GM19025 (cell line): ENCODE measurements around the gene RCAN1.

ENCODE experiments used
- ATAC-seq: cut with Tn5 transposase; IDR thresholded peaks from one replicate; pipeline ENCODE4 v1.9.1; 2021; ENCODE audit warnings: mild to moderate bottlenecking, low read depth, moderate library complexity; ENCODE audit not compliant: unreplicated experiment

Gene RCAN1

DNA sequence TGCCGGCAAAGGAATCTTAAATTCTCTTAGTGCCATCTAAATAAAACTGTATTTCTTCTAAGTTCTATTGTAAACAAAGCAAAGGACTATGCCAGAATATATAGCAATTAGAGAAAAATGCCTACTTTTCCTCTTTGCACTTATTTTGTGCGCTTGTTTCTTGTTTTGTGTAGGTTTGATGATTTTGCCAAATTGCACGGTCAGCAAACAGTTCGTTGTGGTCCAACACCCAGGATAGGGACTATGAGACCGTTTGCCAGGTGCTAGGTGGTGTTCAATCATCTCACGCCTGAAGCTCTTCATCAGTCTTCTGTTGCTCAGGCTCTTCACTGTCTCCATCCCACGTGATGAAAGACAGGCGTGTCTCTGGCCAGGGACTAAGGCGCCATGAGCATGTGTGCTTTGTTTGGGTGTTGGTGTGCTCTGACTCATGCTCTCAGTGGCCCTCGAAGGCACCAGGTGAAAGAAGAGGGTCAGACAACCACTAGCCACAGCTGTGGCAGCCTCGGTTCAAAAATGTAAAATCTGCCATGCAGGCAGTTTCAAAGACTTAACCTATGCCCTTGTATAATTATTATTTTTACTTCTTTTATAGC is 66.0 kb downstream of the RCAN1 start:
- no peak for ATAC-seq

- no peak for ATAC-seq
Measured at GRCh38 chr21:34546542-34546941, 68.4 kb downstream of the RCAN1 start.

GRCh38 chr21:34545079-34545884 is 69.6 kb downstream of the RCAN1 start:
- peak; percentile 88 for ATAC-seq

DNA sequence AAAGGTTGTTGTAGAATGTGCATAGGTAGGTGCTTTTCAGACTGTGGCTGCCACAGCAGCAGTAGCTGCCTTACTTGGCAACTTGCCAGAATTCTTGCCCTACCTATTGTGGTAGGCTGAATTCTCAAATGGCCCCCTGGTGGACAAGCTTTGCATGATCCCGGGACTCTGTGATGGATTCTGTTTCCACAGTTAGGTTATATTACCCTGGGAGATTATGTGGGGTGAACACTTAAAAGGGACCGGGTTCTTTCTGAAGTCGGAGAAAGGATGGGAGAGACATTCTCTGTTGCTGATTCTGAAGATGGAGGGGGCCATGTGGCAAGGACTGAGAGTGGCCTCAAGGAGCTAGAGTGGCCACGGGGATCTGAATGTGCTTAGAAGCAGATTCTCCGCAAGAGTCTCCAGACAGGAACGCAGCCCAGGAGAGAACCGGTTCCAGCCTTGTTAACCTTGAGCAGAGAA is 70.8 kb downstream of the RCAN1 start:
- no peak for ATAC-seq

GRCh38 chr21:34543017-34543416 is 71.9 kb downstream of the RCAN1 start:
- ATAC-seq = no peak

DNA sequence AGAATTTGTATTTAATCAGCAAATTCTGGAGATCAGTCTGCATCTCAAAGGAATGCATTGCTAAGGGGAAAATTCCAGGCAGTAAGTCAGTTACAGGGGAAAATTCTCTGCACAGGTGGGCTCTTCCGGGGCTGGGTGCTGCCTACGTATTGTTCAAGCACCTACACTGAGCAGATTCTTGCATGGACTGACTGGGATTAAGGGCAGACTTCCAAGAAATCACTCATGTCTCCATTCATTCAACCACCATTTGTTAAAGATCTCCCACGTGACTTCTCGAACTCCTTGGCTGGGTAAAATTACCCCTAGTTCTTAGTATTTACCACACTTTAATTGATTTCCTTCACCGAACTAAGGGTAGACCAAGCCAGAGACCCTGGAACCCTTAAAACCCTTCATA is 74.7 kb downstream of the RCAN1 start:
- ATAC-seq = no peak

- ATAC-seq = no peak
Measured at GRCh38 chr21:34537838-34538237, 77.1 kb downstream of the RCAN1 start.

DNA sequence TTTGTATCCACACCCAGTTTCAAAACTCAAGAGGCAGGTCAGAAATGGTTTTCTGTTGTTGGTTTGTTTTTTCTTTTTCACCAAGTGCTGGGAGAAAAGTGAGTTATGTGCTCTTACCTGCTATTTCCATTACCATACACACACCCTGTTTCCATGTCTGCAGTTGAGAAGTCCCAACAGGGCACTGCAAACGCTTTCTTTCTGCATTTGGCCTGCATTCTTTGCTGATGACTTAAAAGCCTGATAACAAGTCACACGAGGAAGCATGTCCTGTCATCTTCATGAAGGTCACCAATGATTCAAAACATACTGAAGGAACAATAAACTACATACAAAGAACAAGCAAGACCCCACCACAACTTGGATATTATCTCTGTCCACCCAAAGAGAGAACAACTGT is 78.1 kb downstream of the RCAN1 start:
- ATAC-seq = no peak

DNA sequence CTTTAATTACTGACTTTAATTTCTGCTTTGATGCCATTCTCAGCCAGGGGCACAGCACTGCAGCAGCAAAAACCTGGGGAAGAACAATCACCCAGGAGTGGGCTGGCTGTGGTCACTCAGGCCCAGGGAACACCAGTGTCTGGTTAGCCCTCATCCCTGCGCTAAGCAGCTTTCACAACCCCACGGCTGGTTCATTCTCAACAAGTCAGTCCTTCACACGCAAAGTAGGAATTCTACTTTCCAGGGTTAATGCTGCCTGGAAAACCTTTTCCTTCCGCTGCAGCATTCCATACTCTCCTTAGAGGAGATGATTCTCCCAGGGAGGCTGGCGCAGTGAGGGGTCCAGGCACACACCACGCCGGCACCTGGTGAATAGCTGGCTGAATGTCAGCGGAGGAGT is 78.6 kb downstream of the RCAN1 start:
- no peak for ATAC-seq

- no peak for ATAC-seq
Measured at GRCh38 chr21:34535886-34536285, 79.0 kb downstream of the RCAN1 start.

DNA sequence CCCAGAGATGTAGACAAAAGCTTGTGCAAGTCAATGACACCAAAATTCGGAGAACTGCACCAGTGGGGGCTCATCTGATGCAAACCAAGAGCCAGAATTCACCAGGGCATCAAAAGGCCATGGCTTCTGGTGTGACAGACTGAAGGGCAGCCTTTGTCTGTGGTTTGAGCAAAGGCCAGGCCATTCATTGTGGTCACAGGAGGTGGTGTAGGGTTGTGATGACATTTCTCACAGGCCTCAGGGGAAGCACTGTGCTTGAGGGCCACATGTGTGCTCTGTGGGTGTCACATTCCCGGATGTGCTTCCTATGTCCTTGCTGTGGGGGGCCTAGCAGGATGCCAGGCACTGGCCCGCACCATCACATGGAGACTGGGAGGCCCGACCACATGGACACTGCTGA is 80.4 kb downstream of the RCAN1 start:
- no peak for ATAC-seq

GRCh38 chr21:34533938-34534337 is 81.0 kb downstream of the RCAN1 start:
- ATAC-seq = no peak

DNA sequence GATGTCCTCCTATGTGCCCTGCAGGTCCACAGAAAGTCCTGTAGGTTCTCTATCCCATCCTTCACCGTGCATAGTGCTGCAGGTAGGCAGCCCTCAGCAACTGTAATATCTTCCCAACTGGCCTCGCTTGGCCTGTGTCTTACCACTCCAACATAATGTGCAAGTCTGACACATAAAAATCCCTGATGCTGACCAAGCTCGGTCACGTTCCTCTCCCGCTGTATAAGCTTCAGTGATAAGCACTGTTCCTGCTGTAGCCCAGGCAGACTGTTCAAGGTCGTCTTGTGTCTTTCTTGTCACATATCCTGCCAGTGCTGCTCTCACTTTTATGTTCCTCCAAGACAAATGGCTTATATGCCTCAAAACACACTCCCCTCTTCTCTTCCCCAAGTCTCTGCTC is 83.5 kb downstream of the RCAN1 start:
- no peak for ATAC-seq

DNA sequence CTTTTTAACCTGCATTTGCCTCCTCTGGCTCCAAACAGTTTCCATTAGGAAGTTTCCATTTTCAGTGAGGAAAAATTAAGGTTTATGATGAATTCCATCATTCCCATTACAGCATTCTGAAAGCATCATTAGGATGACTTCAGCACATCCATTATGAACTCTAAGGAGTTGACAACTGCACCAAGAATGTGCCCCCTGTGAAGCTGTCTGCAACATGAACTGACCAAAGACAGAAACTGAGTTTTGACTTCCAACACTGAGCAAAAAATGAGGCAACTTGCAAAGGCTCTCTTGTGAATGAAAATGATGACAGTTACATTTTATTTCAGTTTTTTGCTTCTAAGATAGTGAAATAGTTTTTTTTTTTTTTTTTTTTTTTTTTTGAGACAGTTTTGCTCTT is 84.7 kb downstream of the RCAN1 start:
- no peak for ATAC-seq

- ATAC-seq = no peak
Measured at GRCh38 chr21:34528131-34528561, 86.8 kb downstream of the RCAN1 start.

DNA sequence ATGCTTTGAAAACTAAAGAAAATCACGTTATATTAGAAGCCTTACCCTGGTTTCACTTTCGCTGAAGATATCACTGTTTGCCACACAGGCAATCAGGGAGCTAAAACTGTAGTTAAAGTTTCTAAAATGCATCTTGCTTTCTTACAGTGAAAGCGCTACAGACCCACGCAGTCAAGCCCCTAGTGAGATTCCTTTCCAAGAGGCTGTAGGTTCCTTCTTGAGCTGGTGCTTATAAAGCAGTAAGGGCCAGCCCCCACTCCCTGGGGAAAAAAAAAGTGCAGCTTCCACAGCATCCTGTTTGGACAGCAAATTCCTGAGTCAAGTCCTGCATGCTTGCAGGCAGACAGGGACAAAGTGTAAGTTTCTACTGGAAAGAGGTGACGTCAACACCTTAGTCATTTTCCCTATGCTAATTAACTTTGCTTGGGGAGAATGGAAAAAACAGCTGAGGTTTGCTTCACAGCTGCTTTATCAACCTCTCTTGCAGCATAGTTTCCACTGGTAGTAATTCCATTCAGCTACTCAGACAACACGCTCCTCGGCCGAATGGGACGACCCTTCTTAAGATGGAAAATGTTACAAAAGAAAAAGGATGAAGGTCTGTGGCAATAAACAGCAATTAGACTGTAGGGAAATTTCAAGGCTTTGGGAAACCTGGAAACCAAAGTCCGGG is 88.2 kb downstream of the RCAN1 start:
- no peak for ATAC-seq

GRCh38 chr21:34526241-34526617 is 88.7 kb downstream of the RCAN1 start:
- no peak for ATAC-seq

GRCh38 chr21:34524646-34525601 is 90.0 kb downstream of the RCAN1 start:
- no peak for ATAC-seq

DNA sequence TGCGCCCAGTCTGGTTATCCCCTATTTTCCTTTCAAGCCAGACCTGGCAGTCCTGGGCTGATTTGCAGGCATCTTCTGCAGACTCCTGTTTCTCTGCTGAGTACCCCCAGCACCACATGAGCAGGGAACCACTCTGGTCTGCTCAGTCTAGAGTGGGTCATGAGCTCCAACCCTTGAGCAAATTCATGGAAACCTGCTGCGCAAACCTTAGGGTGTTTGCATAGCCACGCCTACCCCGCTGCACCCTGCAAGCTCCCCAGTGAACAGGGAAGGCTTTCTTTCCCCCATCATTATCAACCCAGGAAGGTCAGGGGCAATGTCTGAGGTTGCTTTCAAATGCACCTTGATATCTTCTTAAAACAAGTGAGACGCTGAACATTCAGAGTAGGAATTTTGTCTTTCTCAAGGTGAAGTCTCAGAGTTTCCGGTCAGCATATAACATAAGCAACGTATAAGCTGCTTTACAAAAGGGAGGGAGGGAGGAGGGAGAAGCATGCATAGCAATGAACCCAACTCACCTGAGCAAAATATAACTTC is 91.8 kb downstream of the RCAN1 start:
- ATAC-seq = no peak

DNA sequence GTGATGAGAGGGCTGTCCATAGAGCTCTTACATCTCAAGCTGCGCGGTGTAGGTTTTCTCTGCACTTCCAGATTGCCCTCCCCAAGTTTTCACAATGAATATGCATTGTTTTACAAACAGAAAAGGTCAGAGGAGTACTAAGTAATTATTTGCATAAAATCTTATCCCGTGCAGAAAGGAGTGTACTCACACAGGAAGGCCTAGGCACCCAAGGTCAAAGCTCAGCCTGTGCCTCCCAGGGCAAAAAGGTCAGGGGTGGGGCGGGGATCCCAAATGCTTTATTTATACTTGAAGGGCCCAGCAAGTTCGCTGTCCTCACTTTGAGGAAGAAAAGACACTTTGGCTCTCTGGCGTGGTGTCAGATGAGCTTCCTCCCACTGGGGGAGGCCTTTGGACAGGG is 92.6 kb downstream of the RCAN1 start:
- ATAC-seq = no peak
